ENCODE results near the gene NSMF. TPM values are rescaled to one million over a fixed set of nuclear protein-coding genes. Genes with fewer than 3 reads are reported as not detected.

NSMF gene
- total RNA-seq, 2 donors from 2014 or later = 65.4 to 65.9 TPM

- Histone ChIP-seq H3K27ac (no peak overlapping the region), H3K36me3 (replicated peaks in 1 of 2; ENCODE audit: insufficient read depth in 1 of 2, low read depth in 2 of 2) (no peaks in the 10 kb centered on the region), H3K4me1 (peaks cover 25% of the 10 kb centered on the region), H3K27me3 (no peaks in the 10 kb centered on the region), H3K9me3 (no peaks in the 10 kb centered on the region), H3K4me3 (no peak overlapping the region)
- intact Hi-C loops (cut with DNase I) = no loop called here
- no peak for TF ChIP-seq POLR2A (IDR thresholded peaks at IDR 0.05)
- TF ChIP-seq CTCF (IDR thresholded peaks at IDR 0.05) = no peak
- 91% methylated on average over 19 of the region's 19 CpGs; no CpG with 5 or more reads in 1 of the 2 donors for WGBS, 2 donors
- ATAC-seq (no peak), DNase-seq (no peak)
Observed at GRCh38 chr9:137433349-137433915, 25.7 kb downstream of the NSMF start.

- Histone ChIP-seq H3K27me3 (no peaks in the 10 kb centered on the region), H3K27ac (no peak overlapping the region), H3K36me3 (replicated peaks in 1 of 2; ENCODE audit: insufficient read depth in 1 of 2, low read depth in 2 of 2) (no peaks in the 10 kb centered on the region), H3K4me3 (no peak overlapping the region), H3K9me3 (no peaks in the 10 kb centered on the region), H3K4me1 (peaks cover 25% of the 10 kb centered on the region)
- DNase-seq = peak in 1 of 4 donors; percentile 13
- no peak for TF ChIP-seq POLR2A (IDR thresholded peaks at IDR 0.05)
- TF ChIP-seq CTCF (IDR thresholded peaks at IDR 0.05) = no peak
- intact Hi-C loops (cut with DNase I) = no loop called here
- WGBS, 2 donors = 84% methylated on average over 14 of the region's 20 CpGs; no CpG with 5 or more reads in 1 of the 2 donors
- ATAC-seq = no peak
Observed at GRCh38 chr9:137432687-137433348, 26.3 kb downstream of the NSMF start.

GRCh38 chr9:137431416-137431931 lies 27.7 kb downstream of the NSMF start:
- TF ChIP-seq POLR2A (IDR thresholded peaks at IDR 0.05) (no peak), CTCF (IDR thresholded peaks at IDR 0.05) (no peak)
- intact Hi-C loops (cut with DNase I) = no loop called here
- Histone ChIP-seq H3K27ac (no peak overlapping the region), H3K27me3 (no peaks in the 10 kb centered on the region), H3K4me3 (no peak overlapping the region), H3K36me3 (replicated peaks in 1 of 2; ENCODE audit: insufficient read depth in 1 of 2, low read depth in 2 of 2) (no peaks in the 10 kb centered on the region), H3K9me3 (no peaks in the 10 kb centered on the region), H3K4me1 (peaks cover 13% of the 10 kb centered on the region)
- ATAC-seq (no peak), DNase-seq (peak in 1 of 4 donors; percentile 8)
- 83 to 100% methylated on average over 8 to 18 of the region's 21 CpGs for WGBS, 2 donors

- no peak for ATAC-seq
- TF ChIP-seq CTCF (IDR thresholded peaks at IDR 0.05) (no peak), POLR2A (IDR thresholded peaks at IDR 0.05) (no peak)
- Histone ChIP-seq H3K4me3 (no peak overlapping the region), H3K36me3 (replicated peaks in 1 of 2; ENCODE audit: insufficient read depth in 1 of 2, low read depth in 2 of 2) (no peaks in the 10 kb centered on the region), H3K9me3 (no peaks in the 10 kb centered on the region), H3K27ac (no peak overlapping the region), H3K27me3 (no peaks in the 10 kb centered on the region), H3K4me1 (peaks cover 13% of the 10 kb centered on the region)
- intact Hi-C loops (cut with DNase I) = no loop called here
- 85 to 88% methylated on average over 6 to 21 of the region's 27 CpGs for WGBS, 2 donors
- peak in 1 of 4 donors; percentile 9 for DNase-seq
Observed at GRCh38 chr9:137430723-137431415, 28.3 kb downstream of the NSMF start.

Data from body of pancreas (tissue), 4 donors.